Naive thymus-derived CD4-positive, alpha-beta T cell (primary cell): Measurements from ENCODE around the gene ACOXL. TPM values are rescaled to one million over a fixed set of nuclear protein-coding genes. Genes with fewer than 3 reads are reported as not detected.
A peak's percentile ranks its signal among the peaks of the same experiment; 100 is the strongest.
"Not testable (repeated sequence)": the region's sequence is repeated elsewhere in the genome, so short reads cannot be mapped to it uniquely, and the experiment has no call there.

ENCODE experiments used
- ATAC-seq: fragments of 150-1000 bp; cut with Tn5 transposase; 2 replicates; pipeline ENCODE4 v1.10.0; 2021; ENCODE audit warnings: mild to moderate bottlenecking, moderate library complexity
- CTCF ChIA-PET: fragments of 350-600 bp; sonication (Branson Sonifier 250); formaldehyde crosslinking; loops from one replicate; lab custom pipeline; 2021; ENCODE audit warnings: antibody characterized with exemption; lab: Charles Lee
- POLR2A ChIA-PET: fragments of 350-600 bp; sonication (Branson Sonifier 250); formaldehyde crosslinking; loops from one replicate; lab custom pipeline; 2021; ENCODE audit warnings: antibody characterized with exemption, inconsistent platforms; lab: Charles Lee
- DNase-seq, 9 donors: peaks; one replicate each; pipeline versions ENCODE4 v3.0.0 to v3.0.0-alpha.2; 2020 to 2022; ENCODE audit warnings: mixed read lengths in 1 of 9
- H3K27ac ChIP-seq: one replicate; pipeline ENCODE4 v1.7.0; 2013; ENCODE audit warnings: mild to moderate bottlenecking, low read depth, low read length, moderate library complexity
- H3K27me3 ChIP-seq, 2 donors: one replicate each; pipeline ENCODE4 v1.7.0; 2013; ENCODE audit warnings: low read length in 2 of 2, mild to moderate bottlenecking in 2 of 2, moderate library complexity in 2 of 2; ENCODE audit not compliant: control insufficient read depth in 2 of 2, insufficient read depth in 2 of 2
- H3K36me3 ChIP-seq, 3 experiments: 1 replicate in 2 of 3; 2 replicates in 1 of 3; pipeline ENCODE4 v1.7.0; 2013; ENCODE audit warnings: low read length in 3 of 3, mild to moderate bottlenecking in 3 of 3, moderate library complexity in 1 of 3; ENCODE audit not compliant: insufficient read depth in 3 of 3, control insufficient read depth in 2 of 3
- H3K4me1 ChIP-seq, 2 donors: one replicate each; pipeline ENCODE4 v1.7.0; 2013; ENCODE audit warnings: low read length in 2 of 2, mild to moderate bottlenecking in 2 of 2, moderate library complexity in 1 of 2; ENCODE audit not compliant: control insufficient read depth in 2 of 2, insufficient read depth in 2 of 2
- H3K4me3 ChIP-seq: 2 replicates; pipeline ENCODE4 v1.7.0; 2013; ENCODE audit warnings: mild to moderate bottlenecking, low read length
- H3K9me3 ChIP-seq, 3 experiments: 1 replicate in 2 of 3; 2 replicates in 1 of 3; pipeline ENCODE4 v1.7.0; 2013; ENCODE audit warnings: low read length in 3 of 3; ENCODE audit not compliant: control insufficient read depth in 2 of 3
- H3K27ac Mint-ChIP-seq, 9 donors: one replicate each; pipeline ENCODE4 v1.8.0; 2020 to 2022; ENCODE audit warnings: mixed read lengths in 9 of 9, mild to moderate bottlenecking in 8 of 9, moderate library complexity in 5 of 9, inconsistent platforms in 2 of 9
- H3K27me3 Mint-ChIP-seq, 5 donors: one replicate each; pipeline ENCODE4 v1.8.0; 2021 to 2022; ENCODE audit warnings: mixed read lengths in 5 of 5, mild to moderate bottlenecking in 1 of 5
- H3K36me3 Mint-ChIP-seq, 5 donors: one replicate each; pipeline ENCODE4 v1.8.0; 2020 to 2022; ENCODE audit warnings: mixed read lengths in 5 of 5, mild to moderate bottlenecking in 3 of 5, inconsistent platforms in 1 of 5
- H3K4me1 Mint-ChIP-seq, 7 donors: one replicate each; pipeline ENCODE4 v1.8.0; 2020 to 2022; ENCODE audit warnings: mixed read lengths in 7 of 7, mild to moderate bottlenecking in 3 of 7, inconsistent platforms in 1 of 7
- H3K4me3 Mint-ChIP-seq, 10 donors: one replicate each; pipeline ENCODE4 v1.8.0; 2020 to 2022; ENCODE audit warnings: mild to moderate bottlenecking in 10 of 10, mixed read lengths in 10 of 10, moderate library complexity in 6 of 10, inconsistent platforms in 2 of 10
- H3K9me3 Mint-ChIP-seq, 11 donors: one replicate each; pipeline ENCODE4 v1.8.0; 2020 to 2022; ENCODE audit warnings: mixed read lengths in 11 of 11, mild to moderate bottlenecking in 4 of 11, inconsistent platforms in 1 of 11, moderate library complexity in 1 of 11
- intact Hi-C, 2 donors: fragments of 100-400 bp; cut with micrococcal nuclease; formaldehyde crosslinking; loops; one replicate each; pipeline ENCODE4 v1.15.1; 2023
- polyA plus RNA-seq, 2 donors: library from polyadenylated mRNA; unstranded; fragments of 300-500 nt; fragmentation: Illumina TruSeq; gene quantifications; one replicate each; pipeline ENCODE4 v1.2.3, GENCODE V29; 2021
- total RNA-seq, 6 experiments: library from RNA in 5 of 6; stranded (reverse) in 5 of 6; gene quantifications; 1 replicate in 5 of 6; 2 replicates in 1 of 6; pipeline ENCODE4 v1.2.3 and lab custom pipeline; 2021 to 2026

The ACOXL gene
- total and polyA plus RNA-seq, 7 experiments from 2014 or later, result 0.29 TPM; not detected in 6

DNA sequence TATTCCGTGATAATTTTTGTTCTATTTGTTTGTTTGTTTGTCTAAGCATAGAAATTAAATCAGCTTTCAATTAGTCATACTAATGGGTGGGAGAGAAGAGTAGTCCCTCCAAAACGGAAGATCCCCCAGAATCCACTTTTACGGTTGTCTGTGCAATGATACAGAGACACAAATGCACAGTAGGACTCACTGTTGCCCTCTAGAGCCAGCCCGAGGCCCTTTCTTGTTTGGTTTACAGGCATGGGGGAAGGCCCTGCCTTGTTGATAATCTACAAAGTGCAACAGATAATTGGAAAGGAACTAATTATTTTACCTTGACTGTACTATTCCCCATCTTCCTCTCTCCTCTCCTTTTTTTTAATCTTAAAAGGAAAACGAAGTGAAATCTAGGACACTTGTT lies 121.1 kb downstream of the ACOXL start:
- H3K36me3 Mint-ChIP-seq, result no peaks in the 10 kb centered on the region
- CTCF ChIA-PET, result interaction anchor here (0.6 to 1.3 kb wide), 3 partner anchors 13 to 41 kb away, joined by 3 to 5 read pairs (median 4); no protein-coding TSS in a partner anchor
- Histone ChIP-seq H3K36me3 (no peaks in the 10 kb centered on the region), H3K27me3 (no peaks in the 10 kb centered on the region), H3K4me3 (no peak overlapping the region), H3K9me3 (no peaks in the 10 kb centered on the region), H3K27ac (no peak overlapping the region), H3K4me1 (peaks cover 29 to 44% of the 10 kb centered on the region in 2 donors)
- peaks cover 0 to 4% (median 0%) of the 10 kb centered on the region in 11 donors for H3K9me3 Mint-ChIP-seq
- DNase-seq, result peak in 6 of 9 donors; percentile 25 to 46 (median 40)
- intact Hi-C loops, result loop anchor here (1.0 to 2.0 kb wide), 3 partner anchors 13 to 263 kb away; no protein-coding TSS in a partner anchor
- H3K4me1 Mint-ChIP-seq, result peaks cover 36 to 71% (median 47%) of the 10 kb centered on the region in 7 donors
- POLR2A ChIA-PET, result interaction anchor here (0.7 to 1.5 kb wide), 2 partner anchors 41 to 267 kb away, joined by 3 read pairs; partner anchors contain the start of gene BCL2L11
- peak overlapping the region in 7 of 9 donors; percentile 32 to 77 (median 48) for H3K27ac Mint-ChIP-seq
- ATAC-seq, result peak; percentile 24
- peak overlapping the region in 7 of 10 donors; percentile 4 to 60 (median 33) for H3K4me3 Mint-ChIP-seq
- H3K27me3 Mint-ChIP-seq, result peaks cover 0 to 50% (median 0%) of the 10 kb centered on the region in 5 donors

DNA sequence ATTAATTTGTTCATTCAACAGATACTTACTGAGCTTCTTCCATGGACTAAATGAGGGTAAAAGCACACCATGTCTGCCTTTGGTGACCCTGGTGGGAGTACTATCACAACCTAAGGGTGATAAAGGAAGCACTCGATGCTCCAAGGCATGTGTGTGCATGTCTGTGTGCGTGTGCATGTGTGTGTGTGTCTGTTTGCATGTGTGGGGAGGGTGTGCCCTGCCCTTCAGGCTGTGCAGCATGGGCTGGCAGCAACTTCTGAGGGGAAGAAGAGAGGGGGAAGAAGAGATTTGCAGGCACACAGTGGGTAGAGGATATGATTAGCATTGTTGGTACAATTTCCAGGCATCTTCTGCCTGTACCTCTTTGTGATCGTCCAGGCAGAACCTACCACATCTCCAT lies 121.6 kb downstream of the ACOXL start:
- peaks cover 0 to 4% (median 0%) of the 10 kb centered on the region in 11 donors for H3K9me3 Mint-ChIP-seq
- Histone ChIP-seq H3K27ac (no peak overlapping the region), H3K9me3 (no peaks in the 10 kb centered on the region), H3K4me3 (no peak overlapping the region), H3K27me3 (no peaks in the 10 kb centered on the region), H3K4me1 (peaks cover 29 to 49% of the 10 kb centered on the region in 2 donors), H3K36me3 (no peaks in the 10 kb centered on the region)
- peaks cover 0 to 49% (median 0%) of the 10 kb centered on the region in 5 donors for H3K27me3 Mint-ChIP-seq
- ChIA-PET POLR2A (interaction anchor here (1.5 kb wide), 1 partner anchor 42 kb away, joined by 3 read pairs; no protein-coding TSS in a partner anchor), CTCF (interaction anchor here (0.6 to 1.3 kb wide), 3 partner anchors 13 to 42 kb away, joined by 3 to 5 read pairs (median 4); no protein-coding TSS in a partner anchor)
- H3K27ac Mint-ChIP-seq, result peak overlapping the region in 6 of 9 donors; percentile 6 to 77 (median 42)
- no peaks in the 10 kb centered on the region for H3K36me3 Mint-ChIP-seq
- no peak for ATAC-seq
- no peak for DNase-seq
- peaks cover 39 to 72% (median 48%) of the 10 kb centered on the region in 7 donors for H3K4me1 Mint-ChIP-seq
- peak overlapping the region in 1 of 10 donors; percentile 60 for H3K4me3 Mint-ChIP-seq
- intact Hi-C loops, result loop anchor here (1.0 to 2.0 kb wide), 3 partner anchors 13 to 263 kb away; no protein-coding TSS in a partner anchor

DNA sequence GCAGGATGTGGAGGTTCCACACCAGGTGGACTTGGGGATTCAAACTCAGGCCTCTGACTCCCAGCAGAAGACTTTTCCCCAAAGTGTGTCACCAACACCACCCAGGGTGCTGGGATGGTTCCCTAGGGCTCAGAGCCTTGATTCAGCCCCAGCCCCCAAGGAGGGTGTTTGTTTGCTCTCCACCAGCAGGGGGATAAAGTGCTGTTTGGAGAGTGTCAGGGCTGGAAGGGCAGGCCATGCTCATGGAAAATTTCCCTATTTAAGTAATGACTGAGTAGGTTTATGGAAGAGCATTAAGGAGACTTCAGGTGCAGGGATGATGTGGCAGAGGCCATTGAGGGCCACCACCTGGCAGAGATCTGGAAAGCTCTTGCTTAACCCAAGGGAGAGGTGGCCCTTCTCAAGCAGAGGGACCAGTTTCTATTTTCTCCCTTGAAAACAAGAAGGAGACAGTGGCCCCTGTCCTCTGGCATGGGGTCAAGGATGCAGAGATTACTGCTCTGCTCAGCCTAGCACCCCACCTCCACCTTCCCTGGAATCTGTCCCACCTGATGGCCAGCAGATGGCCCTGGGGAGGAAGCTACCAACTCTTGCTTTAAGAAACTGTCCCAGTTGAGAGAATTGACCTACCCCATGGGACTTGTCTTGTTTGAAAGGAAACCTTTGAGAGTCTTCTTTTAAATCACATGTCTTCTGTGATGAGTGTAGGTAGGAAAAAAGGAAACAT lies 122.1 kb downstream of the ACOXL start:
- Histone ChIP-seq H3K9me3 (no peaks in the 10 kb centered on the region), H3K27me3 (no peaks in the 10 kb centered on the region), H3K4me3 (no peak overlapping the region), H3K4me1 (peaks cover 35 to 54% of the 10 kb centered on the region in 2 donors), H3K27ac (no peak overlapping the region), H3K36me3 (no peaks in the 10 kb centered on the region)
- H3K9me3 Mint-ChIP-seq, result peaks cover 0 to 4% (median 0%) of the 10 kb centered on the region in 11 donors
- peaks cover 0 to 2% (median 0%) of the 10 kb centered on the region in 5 donors for H3K36me3 Mint-ChIP-seq
- POLR2A ChIA-PET, result no interaction called here
- CTCF ChIA-PET, result interaction anchor here (0.6 kb wide), 1 partner anchor 14 kb away, joined by 4 read pairs; no protein-coding TSS in a partner anchor
- no peak for ATAC-seq
- intact Hi-C loops, result loop anchor here (5.0 kb wide), 2 partner anchors 107 to 268 kb away; partner anchors contain the start of gene BCL2L11 (in 1 of the 2)
- H3K4me1 Mint-ChIP-seq, result peaks cover 44 to 74% (median 50%) of the 10 kb centered on the region in 7 donors
- peaks cover 0 to 50% (median 0%) of the 10 kb centered on the region in 5 donors for H3K27me3 Mint-ChIP-seq
- H3K4me3 Mint-ChIP-seq, result no peak overlapping the region
- DNase-seq, result peak in 1 of 9 donors; percentile 26
- peak overlapping the region in 4 of 9 donors; percentile 25 to 67 (median 39) for H3K27ac Mint-ChIP-seq

- CTCF ChIA-PET, ATAC-seq, DNase-seq, H3K36me3 Mint-ChIP-seq, H3K27ac ChIP-seq, H3K4me3 ChIP-seq, H3K4me3 Mint-ChIP-seq, H3K36me3 ChIP-seq, H3K9me3 ChIP-seq, H3K9me3 Mint-ChIP-seq, POLR2A ChIA-PET, H3K27me3 ChIP-seq: not testable (repeated sequence)
- intact Hi-C loops, result loop anchor here (5.0 kb wide), 2 partner anchors 109 to 266 kb away; partner anchors contain the start of gene BCL2L11 (in 1 of the 2)
- peaks cover 48 to 66% of the 10 kb centered on the region in 2 donors for H3K4me1 ChIP-seq
- Mint-ChIP-seq H3K4me1 (peaks cover 51 to 76% (median 59%) of the 10 kb centered on the region in 7 donors), H3K27me3 (peaks cover 0 to 51% (median 0%) of the 10 kb centered on the region in 5 donors), H3K27ac (peak overlapping the region in 1 of 9 donors; percentile 85)
These were observed 123.5 kb downstream of the ACOXL start for GRCh38 chr2:110855841-110856240.

DNA sequence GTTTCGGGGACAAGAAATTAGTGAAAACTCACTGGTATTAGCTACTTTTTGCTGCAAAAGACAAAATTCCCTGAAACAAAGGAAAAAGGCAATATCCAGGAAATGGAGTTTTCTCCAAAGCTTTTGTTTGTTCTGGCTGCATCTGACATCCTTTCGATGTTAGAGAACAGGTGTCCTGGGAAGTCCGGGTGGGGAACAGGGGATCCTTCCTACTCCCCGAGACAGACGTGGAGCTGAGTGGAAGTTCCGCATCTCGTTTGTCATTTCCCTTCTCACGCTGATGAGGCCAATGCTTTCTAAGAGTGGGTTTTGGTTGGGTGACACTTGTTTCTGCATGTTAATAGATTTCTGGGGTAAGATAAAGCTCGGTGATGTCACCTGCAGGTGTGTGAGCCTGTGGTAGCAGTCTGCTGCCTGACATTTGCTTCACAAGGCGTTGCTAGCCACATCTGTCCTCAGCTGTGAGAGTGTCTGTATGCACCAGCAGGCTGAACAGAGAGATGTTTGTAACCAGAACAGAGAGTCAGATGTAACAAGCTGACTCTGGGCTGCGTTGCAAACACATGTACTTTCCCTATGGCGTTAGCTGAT lies 125.9 kb downstream of the ACOXL start:
- intact Hi-C loops, result loop anchor here (1.0 to 5.0 kb wide), 3 partner anchors 11 to 264 kb away; partner anchors contain the start of gene BCL2L11 (in 1 of the 2)
- peak; percentile 97 for ATAC-seq

More for the DNA sequence above, 125.9 kb downstream of the ACOXL start:
- Histone ChIP-seq H3K4me1 (peaks cover 34 to 44% of the 10 kb centered on the region in 2 donors), H3K9me3 (no peaks in the 10 kb centered on the region), H3K36me3 (no peaks in the 10 kb centered on the region), H3K4me3 (peak overlapping the region; percentile 20), H3K27ac (peak overlapping the region; percentile 75), H3K27me3 (no peaks in the 10 kb centered on the region)
- Mint-ChIP-seq H3K9me3 (peaks cover 0 to 4% (median 0%) of the 10 kb centered on the region in 11 donors), H3K4me1 (peaks cover 33 to 66% (median 48%) of the 10 kb centered on the region in 7 donors), H3K27me3 (peaks cover 0 to 68% (median 0%) of the 10 kb centered on the region in 5 donors), H3K27ac (peak overlapping the region; percentile 73 to 94 (median 89)), H3K36me3 (peaks cover 0 to 2% (median 0%) of the 10 kb centered on the region in 5 donors), H3K4me3 (peak overlapping the region; percentile 58 to 86 (median 80))
- CTCF ChIA-PET, result interaction anchor here (0.6 to 1.8 kb wide), 3 partner anchors 46 to 352 kb away, joined by 3 to 7 read pairs (median 3); no protein-coding TSS in a partner anchor
- POLR2A ChIA-PET, result interaction anchor here (1.2 to 1.5 kb wide), 4 partner anchors 11 to 262 kb away, joined by 3 to 8 read pairs (median 3); partner anchors contain the start of gene BCL2L11
- DNase-seq, result peak in 8 of 9 donors; percentile 62 to 90 (median 82)
